ENCODE results near the gene LY6G5B. TPM values are rescaled to one million over a fixed set of nuclear protein-coding genes. Genes with fewer than 3 reads are reported as not detected.

LY6G5B gene
- total RNA-seq, 2 donors from 2014 or later, result 9.6 to 24.3 TPM

DNA sequence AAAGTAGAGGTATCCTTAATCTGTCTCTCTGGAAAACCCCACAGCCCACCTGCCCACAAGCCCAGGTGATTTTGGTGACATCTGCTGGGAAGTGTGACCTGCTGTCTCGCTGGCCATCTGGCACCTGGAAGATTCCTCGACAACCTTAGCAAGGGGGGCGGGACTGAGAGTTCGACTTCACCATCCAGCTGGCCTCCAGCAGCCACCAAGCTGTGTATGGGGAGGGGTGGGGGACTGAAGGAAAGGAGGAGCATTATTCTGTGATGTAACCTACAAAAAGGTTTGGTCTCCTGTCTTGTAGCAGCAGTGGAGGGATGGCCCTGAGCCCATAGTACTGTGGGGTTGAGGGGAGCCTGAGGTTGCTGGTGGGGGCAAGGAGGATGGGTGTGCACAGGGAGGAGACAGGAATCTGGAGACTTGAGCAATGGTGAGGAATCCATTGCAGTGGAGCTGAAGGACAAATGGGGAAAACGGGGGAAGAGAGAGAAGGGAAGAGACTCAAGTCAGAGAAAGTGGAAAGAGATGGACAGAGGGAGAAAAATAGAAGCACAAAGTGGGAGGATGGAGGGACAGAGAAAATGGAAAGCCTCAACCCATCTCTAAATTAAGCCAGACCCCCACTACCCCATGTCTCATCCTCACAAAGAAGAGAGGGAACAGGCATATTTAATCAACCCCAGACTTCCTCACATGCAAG, 40.9 kb downstream of the LY6G5B start:
- Histone ChIP-seq H3K9me3 (no peaks in the 10 kb centered on the region), H3K27me3 (replicated peaks; ENCODE audit: insufficient read depth) (no peaks in the 10 kb centered on the region), H3K4me3 (no peak overlapping the region), H3K36me3 (no peaks in the 10 kb centered on the region), H3K27ac (no peak overlapping the region), H3K4me1 (ENCODE audit: control insufficient read depth in 1 of 2, low read depth in 2 of 2) (no peaks in the 10 kb centered on the region)
- DNase-seq (ENCODE audit: low spot score) (no peak), ATAC-seq (ENCODE audit: insufficient number of reproducible peaks, low FRiP score, low read depth) (no peak)
- TF ChIP-seq, protein P1, sequence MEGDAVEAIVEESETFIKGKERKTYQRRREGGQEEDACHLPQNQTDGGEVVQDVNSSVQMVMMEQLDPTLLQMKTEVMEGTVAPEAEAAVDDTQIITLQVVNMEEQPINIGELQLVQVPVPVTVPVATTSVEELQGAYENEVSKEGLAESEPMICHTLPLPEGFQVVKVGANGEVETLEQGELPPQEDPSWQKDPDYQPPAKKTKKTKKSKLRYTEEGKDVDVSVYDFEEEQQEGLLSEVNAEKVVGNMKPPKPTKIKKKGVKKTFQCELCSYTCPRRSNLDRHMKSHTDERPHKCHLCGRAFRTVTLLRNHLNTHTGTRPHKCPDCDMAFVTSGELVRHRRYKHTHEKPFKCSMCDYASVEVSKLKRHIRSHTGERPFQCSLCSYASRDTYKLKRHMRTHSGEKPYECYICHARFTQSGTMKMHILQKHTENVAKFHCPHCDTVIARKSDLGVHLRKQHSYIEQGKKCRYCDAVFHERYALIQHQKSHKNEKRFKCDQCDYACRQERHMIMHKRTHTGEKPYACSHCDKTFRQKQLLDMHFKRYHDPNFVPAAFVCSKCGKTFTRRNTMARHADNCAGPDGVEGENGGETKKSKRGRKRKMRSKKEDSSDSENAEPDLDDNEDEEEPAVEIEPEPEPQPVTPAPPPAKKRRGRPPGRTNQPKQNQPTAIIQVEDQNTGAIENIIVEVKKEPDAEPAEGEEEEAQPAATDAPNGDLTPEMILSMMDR (IDR thresholded peaks at IDR 0.05), result no peak

DNA sequence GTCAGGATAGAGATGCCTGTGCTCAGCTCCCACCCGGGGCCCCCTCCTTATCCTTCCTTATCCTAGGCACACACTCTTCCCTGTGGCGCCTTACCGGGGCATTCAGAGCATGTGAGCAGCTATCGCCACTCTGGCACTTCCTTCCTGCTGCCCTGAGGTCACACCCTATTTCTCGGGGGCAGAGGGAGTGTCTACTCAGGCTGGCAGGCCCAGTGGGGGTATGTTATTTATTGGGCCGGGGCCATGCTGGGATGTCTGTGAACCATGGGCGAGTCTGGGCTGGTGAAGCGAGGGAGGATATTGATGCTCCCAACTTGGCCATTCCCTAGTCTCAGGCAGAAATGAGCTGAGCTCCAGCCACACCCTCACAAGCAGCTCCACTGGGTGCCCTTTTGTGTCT, 41.5 kb downstream of the LY6G5B start:
- no peaks in the 10 kb centered on the region for H3K4me1 ChIP-seq (ENCODE audit: control insufficient read depth in 1 of 2, low read depth in 2 of 2)
- no peaks in the 10 kb centered on the region for H3K9me3 ChIP-seq
- H3K27me3 ChIP-seq (replicated peaks; ENCODE audit: insufficient read depth), result no peaks in the 10 kb centered on the region
- H3K27ac ChIP-seq, result no peak overlapping the region
- no peaks in the 10 kb centered on the region for H3K36me3 ChIP-seq
- ATAC-seq (ENCODE audit: insufficient number of reproducible peaks, low FRiP score, low read depth) (no peak), DNase-seq (ENCODE audit: low spot score) (no peak)
- H3K4me3 ChIP-seq, result no peak overlapping the region
- TF ChIP-seq, protein P1 (IDR thresholded peaks at IDR 0.05), result no peak

DNA sequence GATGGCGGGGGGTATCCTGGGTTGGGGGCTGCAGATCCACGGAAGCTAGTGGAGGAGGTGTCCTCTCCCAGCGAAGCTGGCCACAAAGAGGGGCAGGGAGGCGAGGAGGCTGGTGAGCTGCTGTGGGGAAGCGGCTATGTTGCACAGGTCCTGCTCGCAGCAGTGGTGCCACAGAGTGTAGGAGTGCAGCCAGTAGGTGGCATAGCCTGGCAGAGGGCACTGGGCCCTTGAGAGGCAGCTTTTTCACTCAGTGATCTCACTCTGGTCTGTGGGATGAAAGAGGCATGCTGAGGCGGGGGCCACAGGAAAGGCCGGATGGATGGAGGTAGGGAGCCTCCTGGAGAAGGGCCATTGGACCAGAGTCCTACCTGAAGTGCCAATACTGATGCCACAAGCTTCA, 42.5 kb downstream of the LY6G5B start:
- no peak for ATAC-seq (ENCODE audit: insufficient number of reproducible peaks, low FRiP score, low read depth)
- TF ChIP-seq, protein P1 (IDR thresholded peaks at IDR 0.05), result no peak
- Histone ChIP-seq H3K27me3 (replicated peaks; ENCODE audit: insufficient read depth) (no peaks in the 10 kb centered on the region), H3K27ac (no peak overlapping the region), H3K36me3 (no peaks in the 10 kb centered on the region), H3K9me3 (no peaks in the 10 kb centered on the region), H3K4me1 (ENCODE audit: control insufficient read depth in 1 of 2, low read depth in 2 of 2) (no peaks in the 10 kb centered on the region), H3K4me3 (no peak overlapping the region)
- DNase-seq (ENCODE audit: low spot score), result no peak

DNA sequence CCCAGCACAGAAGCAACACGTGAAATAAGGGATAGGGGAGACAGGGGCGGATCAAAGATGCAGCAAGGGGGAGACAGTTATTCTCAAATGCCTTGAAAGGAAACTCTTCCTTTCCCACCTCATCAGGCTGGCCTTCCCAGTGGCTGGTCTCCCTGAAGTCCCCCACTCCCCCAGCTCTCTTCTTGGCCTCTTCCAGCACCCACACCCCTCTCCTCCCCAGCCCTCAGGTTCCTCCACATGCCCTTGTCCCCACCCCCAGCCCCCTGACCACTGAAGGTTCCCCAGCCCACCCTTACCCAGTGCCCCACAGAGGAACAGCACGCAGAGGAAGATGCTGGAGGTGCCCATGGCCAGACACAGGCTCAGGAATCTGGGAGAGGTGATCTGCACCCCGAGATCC, 43.7 kb downstream of the LY6G5B start:
- Histone ChIP-seq H3K4me3 (no peak overlapping the region), H3K36me3 (no peaks in the 10 kb centered on the region), H3K9me3 (no peaks in the 10 kb centered on the region), H3K4me1 (ENCODE audit: control insufficient read depth in 1 of 2, low read depth in 2 of 2) (no peaks in the 10 kb centered on the region), H3K27ac (no peak overlapping the region), H3K27me3 (replicated peaks; ENCODE audit: insufficient read depth) (no peaks in the 10 kb centered on the region)
- DNase-seq (ENCODE audit: low spot score) (no peak), ATAC-seq (ENCODE audit: insufficient number of reproducible peaks, low FRiP score, low read depth) (no peak)
- TF ChIP-seq, protein P1 (IDR thresholded peaks at IDR 0.05), result no peak

DNA sequence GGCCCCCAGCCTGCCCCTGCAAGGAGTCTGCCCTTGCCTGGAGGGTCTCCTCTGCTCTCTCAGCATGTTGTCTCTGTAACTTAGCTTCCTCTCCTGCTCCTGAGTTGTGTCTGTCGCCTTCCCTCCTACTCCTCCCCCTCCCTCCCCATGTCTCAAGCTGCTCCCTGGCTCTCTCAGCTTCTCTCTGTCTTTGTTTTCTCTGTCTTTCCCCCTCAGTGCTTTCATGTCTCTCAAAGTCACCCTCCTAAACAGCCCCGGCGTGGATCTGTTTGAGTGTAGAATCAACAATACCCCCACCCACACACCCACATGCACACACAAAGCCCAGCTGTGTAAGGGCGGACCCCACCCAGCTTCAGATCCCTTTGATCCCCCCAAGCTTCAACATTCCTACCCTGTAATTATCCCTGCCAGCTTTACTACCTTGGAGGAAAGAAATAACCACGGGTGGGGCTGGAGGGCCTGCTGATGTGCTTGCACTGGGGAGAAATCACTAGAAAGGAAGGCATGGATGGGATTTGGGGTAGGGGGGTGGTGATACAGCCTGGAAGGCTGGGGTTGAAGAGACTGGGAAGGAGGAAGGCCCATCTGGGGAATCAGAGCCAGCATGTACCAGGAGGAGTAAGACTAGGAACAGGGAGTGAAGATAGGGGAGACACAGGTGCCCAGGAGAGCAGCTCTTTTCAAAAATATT, 44.4 kb downstream of the LY6G5B start:
- TF ChIP-seq, protein P1 (IDR thresholded peaks at IDR 0.05), result no peak
- H3K27ac ChIP-seq, result no peak overlapping the region

More for the DNA sequence above, 44.4 kb downstream of the LY6G5B start:
- no peak for ATAC-seq (ENCODE audit: insufficient number of reproducible peaks, low FRiP score, low read depth)
- Histone ChIP-seq H3K9me3 (no peaks in the 10 kb centered on the region), H3K4me3 (no peak overlapping the region), H3K4me1 (ENCODE audit: control insufficient read depth in 1 of 2, low read depth in 2 of 2) (no peaks in the 10 kb centered on the region), H3K36me3 (no peaks in the 10 kb centered on the region), H3K27me3 (replicated peaks; ENCODE audit: insufficient read depth) (no peaks in the 10 kb centered on the region)
- DNase-seq (ENCODE audit: low spot score), result no peak
